ENCODE results near the gene MLN. TPM values are rescaled to one million over a fixed set of nuclear protein-coding genes. Genes with fewer than 3 reads are reported as not detected.

MLN gene, protein sequence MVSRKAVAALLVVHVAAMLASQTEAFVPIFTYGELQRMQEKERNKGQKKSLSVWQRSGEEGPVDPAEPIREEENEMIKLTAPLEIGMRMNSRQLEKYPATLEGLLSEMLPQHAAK
- 2.3 and 6.7 TPM in 2 replicates for total RNA-seq
- polyA plus RNA-seq = 0.86 and 1.1 TPM in 2 replicates

DNA sequence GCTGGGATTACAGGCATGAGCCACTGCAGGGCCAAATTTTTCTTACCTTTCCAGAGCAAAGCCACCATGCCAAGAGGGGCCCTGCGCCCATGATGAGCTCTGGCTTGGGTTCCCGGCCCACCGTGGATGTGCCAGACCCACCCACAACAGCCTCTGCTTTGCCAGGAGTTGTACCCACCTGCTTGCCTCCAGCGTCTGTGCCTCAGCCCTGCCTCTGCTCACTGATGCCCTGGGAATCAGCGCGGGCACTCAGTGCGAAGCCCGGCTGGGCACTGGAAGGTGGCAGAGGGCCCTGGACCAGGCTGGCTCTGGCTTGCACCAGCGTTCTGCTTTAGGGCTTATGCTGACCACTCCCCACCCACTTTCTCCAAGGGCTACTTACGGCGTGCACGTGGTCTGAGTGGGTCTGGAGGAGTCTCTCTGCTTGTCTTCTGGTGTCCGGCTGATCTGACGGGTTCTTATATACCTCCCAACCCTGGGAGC is at the start of gene MLN:
Gene MLN, minus strand, starts transcription at position 433 of the 483 bp plus-strand sequence. CDS start 2,840 bp downstream, outside the sequence.
- no peak within 1 kb of the TSS for H2AFZ ChIP-seq
- H3K4me3 ChIP-seq = no peak within 1 kb of the TSS
- TF ChIP-seq, protein P1, sequence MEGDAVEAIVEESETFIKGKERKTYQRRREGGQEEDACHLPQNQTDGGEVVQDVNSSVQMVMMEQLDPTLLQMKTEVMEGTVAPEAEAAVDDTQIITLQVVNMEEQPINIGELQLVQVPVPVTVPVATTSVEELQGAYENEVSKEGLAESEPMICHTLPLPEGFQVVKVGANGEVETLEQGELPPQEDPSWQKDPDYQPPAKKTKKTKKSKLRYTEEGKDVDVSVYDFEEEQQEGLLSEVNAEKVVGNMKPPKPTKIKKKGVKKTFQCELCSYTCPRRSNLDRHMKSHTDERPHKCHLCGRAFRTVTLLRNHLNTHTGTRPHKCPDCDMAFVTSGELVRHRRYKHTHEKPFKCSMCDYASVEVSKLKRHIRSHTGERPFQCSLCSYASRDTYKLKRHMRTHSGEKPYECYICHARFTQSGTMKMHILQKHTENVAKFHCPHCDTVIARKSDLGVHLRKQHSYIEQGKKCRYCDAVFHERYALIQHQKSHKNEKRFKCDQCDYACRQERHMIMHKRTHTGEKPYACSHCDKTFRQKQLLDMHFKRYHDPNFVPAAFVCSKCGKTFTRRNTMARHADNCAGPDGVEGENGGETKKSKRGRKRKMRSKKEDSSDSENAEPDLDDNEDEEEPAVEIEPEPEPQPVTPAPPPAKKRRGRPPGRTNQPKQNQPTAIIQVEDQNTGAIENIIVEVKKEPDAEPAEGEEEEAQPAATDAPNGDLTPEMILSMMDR (IDR thresholded peaks at IDR 0.05; ENCODE audit: poor library complexity) = no peak
- no peak within 1 kb of the TSS for H3K27ac ChIP-seq
- DNase-seq (ENCODE audit: low spot score) = no peak
- H3K27me3 ChIP-seq = peaks cover 10% of the 10 kb centered on the region
- no peak within 1 kb of the TSS for H3K4me2 ChIP-seq
- H4K20me1 ChIP-seq (ENCODE audit: insufficient read depth, poor library complexity, severe bottlenecking) = no peaks in the 10 kb centered on the region
- H3K36me3 ChIP-seq (replicated peaks; ENCODE audit: insufficient read depth, low read depth) = no peaks in the 10 kb centered on the region
- no peaks in the 10 kb centered on the region for H3K9me2 ChIP-seq (replicated peaks; ENCODE audit: insufficient read depth)
- no peaks in the 10 kb centered on the region for H3K4me1 ChIP-seq (ENCODE audit: insufficient read depth)
- 89% methylated on average over 14 of the region's 14 CpGs for WGBS (ENCODE audit: low lambda C conversion rate, missing lambda C conversion rate)
- no peaks in the 10 kb centered on the region for H3K9me3 ChIP-seq (ENCODE audit: low read depth)
- H3K79me2 ChIP-seq = no peaks in the 10 kb centered on the region

DNA sequence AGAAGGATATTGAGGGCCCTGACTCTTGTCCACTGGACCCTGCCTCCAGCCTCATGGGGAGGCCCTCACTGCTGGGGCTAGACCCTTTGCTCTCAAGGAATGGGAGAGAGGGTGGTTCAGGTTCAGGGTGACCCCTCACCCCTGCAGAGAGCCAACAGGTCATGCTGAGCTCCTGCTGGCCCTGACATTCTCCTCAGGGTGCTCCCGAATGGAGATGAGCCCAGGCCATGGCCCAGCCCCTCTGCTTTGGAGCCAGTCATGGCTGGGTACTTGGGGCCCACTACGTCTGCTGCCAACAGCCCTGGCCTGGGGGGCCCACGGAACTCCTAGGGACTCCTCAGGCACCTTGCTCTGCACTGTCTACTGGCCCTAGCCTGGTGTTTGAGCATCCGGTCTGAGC is 49.2 kb upstream of the MLN start:
- no peak overlapping the region for H3K27ac ChIP-seq
- DNase-seq (ENCODE audit: low spot score) = no peak
- no peaks in the 10 kb centered on the region for H3K9me2 ChIP-seq (replicated peaks; ENCODE audit: insufficient read depth)
- no peak overlapping the region for H2AFZ ChIP-seq
- no peaks in the 10 kb centered on the region for H4K20me1 ChIP-seq (ENCODE audit: insufficient read depth, poor library complexity, severe bottlenecking)
- TF ChIP-seq EZH2 (IDR thresholded peaks at IDR 0.05; ENCODE audit: borderline replicate concordance) (no peak), EZH2phosphoT487 (IDR thresholded peaks at IDR 0.05; ENCODE audit: low read depth, severe bottlenecking, unreplicated experiment) (no peak)
- TF ChIP-seq, protein P1 (IDR thresholded peaks at IDR 0.05; ENCODE audit: poor library complexity) = no peak
- peaks cover 11% of the 10 kb centered on the region for H3K4me1 ChIP-seq (ENCODE audit: insufficient read depth)
- peaks cover 4% of the 10 kb centered on the region for H3K27me3 ChIP-seq
- no peaks in the 10 kb centered on the region for H3K79me2 ChIP-seq
- WGBS (ENCODE audit: low lambda C conversion rate, missing lambda C conversion rate) = 86% methylated on average over 4 of the region's 4 CpGs
- no peaks in the 10 kb centered on the region for H3K9me3 ChIP-seq (ENCODE audit: low read depth)
- H3K4me3 ChIP-seq = no peak overlapping the region
- no peak overlapping the region for H3K4me2 ChIP-seq
- H3K36me3 ChIP-seq (replicated peaks; ENCODE audit: insufficient read depth, low read depth) = no peaks in the 10 kb centered on the region

DNA sequence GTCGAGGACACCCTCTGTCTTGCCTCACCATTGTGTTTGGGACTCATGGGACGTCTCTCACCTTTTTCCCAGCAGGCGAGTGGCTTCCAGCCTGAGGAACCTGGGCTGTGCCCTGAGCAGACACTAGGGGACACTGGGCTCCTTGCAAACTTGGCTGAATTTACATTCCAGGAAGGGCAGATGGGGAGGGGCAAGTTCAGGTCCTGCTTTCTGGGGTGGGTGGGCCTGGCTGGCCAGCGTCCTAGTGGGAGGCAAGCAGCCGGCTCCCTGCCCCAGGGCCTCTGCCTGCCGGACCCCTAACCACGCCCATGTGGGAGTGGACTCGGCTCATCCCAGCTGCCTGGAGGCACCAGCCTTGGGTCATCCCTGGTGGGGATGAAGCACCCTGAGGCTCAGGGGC is 48.2 kb upstream of the MLN start:
- H2AFZ ChIP-seq = no peak overlapping the region
- peaks cover 4% of the 10 kb centered on the region for H3K27me3 ChIP-seq
- H3K36me3 ChIP-seq (replicated peaks; ENCODE audit: insufficient read depth, low read depth) = no peaks in the 10 kb centered on the region
- H3K4me2 ChIP-seq = no peak overlapping the region
- no peak overlapping the region for H3K4me3 ChIP-seq
- no peak overlapping the region for H3K27ac ChIP-seq
- H3K9me2 ChIP-seq (replicated peaks; ENCODE audit: insufficient read depth) = no peaks in the 10 kb centered on the region
- peak; percentile 54 for DNase-seq (ENCODE audit: low spot score)
- peaks cover 11% of the 10 kb centered on the region for H3K4me1 ChIP-seq (ENCODE audit: insufficient read depth)
- H3K9me3 ChIP-seq (ENCODE audit: low read depth) = no peaks in the 10 kb centered on the region
- WGBS (ENCODE audit: low lambda C conversion rate, missing lambda C conversion rate) = 16% methylated on average over 6 of the region's 8 CpGs
- H4K20me1 ChIP-seq (ENCODE audit: insufficient read depth, poor library complexity, severe bottlenecking) = no peaks in the 10 kb centered on the region
- no peak for TF ChIP-seq EZH2phosphoT487 (IDR thresholded peaks at IDR 0.05; ENCODE audit: low read depth, severe bottlenecking, unreplicated experiment)
- TF ChIP-seq EZH2 (IDR thresholded peaks at IDR 0.05; ENCODE audit: borderline replicate concordance) = no peak
- TF ChIP-seq, protein P1 (IDR thresholded peaks at IDR 0.05; ENCODE audit: poor library complexity) = peak; percentile 61
- H3K79me2 ChIP-seq = no peaks in the 10 kb centered on the region
